Endothelial cell of hepatic sinusoid (primary cell): ENCODE data around the gene NPC2.
"Not testable (repeated sequence)": the region's sequence is repeated elsewhere in the genome, so short reads cannot be mapped to it uniquely, and the experiment has no call there.

Experiments used
- in situ Hi-C: cut with HindIII; loops from 2 replicates; pipeline ENCODE4 v1.10.0; 2017; ENCODE audit warnings: low sequenced_read_pairs

Gene NPC2

GRCh38 chr14:74492776-74493342 lies at the start of gene NPC2:
TSS of gene NPC2 (minus strand) at chr14:74493305. CDS start at chr14:74493274, 31 bp downstream.
- in situ Hi-C loops, result no loop called here

DNA sequence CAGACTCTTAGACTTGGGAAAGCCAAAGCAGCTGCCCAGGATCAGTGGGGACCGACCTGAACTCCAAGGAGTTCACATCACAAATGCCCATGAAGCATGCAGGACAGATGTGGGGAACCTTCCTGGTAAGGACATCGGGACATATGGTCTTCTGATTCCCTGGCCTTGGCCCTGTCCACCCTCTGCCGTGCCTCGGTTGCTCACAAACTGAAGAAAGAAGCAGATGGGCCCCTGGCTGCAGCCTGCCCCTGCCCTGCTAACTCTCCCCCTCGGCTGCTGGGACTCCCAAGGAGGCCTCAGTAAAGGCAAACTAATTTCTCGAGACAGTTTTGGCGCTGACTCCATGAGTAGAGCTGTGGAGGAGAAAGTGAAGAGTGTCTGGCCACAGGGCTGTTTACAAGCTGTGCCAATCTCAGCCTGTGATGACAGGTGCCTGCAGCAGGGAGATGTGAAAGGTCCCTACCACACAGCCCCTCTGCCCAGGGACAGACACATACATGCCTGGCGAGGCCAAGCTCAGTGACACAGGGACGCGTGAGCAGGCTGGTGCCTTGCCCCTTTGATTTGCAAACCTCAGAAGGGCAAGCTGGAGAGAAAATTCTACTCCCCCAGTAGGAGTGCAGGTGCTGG lies 49.1 kb upstream of the NPC2 start:
- in situ Hi-C loops, result no loop called here

- in situ Hi-C loops, result no loop called here
Measured at GRCh38 chr14:74541225-74541624, 48.1 kb upstream of the NPC2 start.

- in situ Hi-C loops, result no loop called here
Measured at GRCh38 chr14:74539503-74539902, 46.4 kb upstream of the NPC2 start.

GRCh38 chr14:74538411-74539391 lies 45.6 kb upstream of the NPC2 start:
- in situ Hi-C loops, result no loop called here

GRCh38 chr14:74536336-74536735 lies 43.2 kb upstream of the NPC2 start:
- in situ Hi-C loops, result not testable (repeated sequence)

- in situ Hi-C loops, result no loop called here
Measured at GRCh38 chr14:74535756-74536325, 42.7 kb upstream of the NPC2 start.

- in situ Hi-C loops, result no loop called here
Measured at GRCh38 chr14:74533576-74533975, 40.5 kb upstream of the NPC2 start.

DNA sequence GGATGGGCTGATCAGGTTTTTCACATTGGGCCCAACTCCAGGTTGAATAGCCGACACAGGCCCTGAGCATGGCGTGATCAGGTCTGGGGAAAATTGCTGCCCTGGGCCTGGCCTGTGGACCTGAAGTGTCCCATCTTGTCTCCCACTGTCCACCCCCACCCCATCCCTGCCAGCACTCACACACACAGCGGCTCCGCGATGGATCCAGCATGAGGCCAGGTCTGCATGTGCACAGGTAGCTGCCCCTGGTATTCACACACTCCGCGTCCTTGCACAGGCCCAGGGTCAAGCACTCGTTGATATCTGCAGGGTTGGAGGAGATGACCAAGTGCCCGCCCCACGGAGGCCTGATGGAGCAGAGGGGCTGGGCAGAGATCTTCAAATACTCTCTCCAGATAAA lies 39.1 kb upstream of the NPC2 start:
- in situ Hi-C loops, result no loop called here

DNA sequence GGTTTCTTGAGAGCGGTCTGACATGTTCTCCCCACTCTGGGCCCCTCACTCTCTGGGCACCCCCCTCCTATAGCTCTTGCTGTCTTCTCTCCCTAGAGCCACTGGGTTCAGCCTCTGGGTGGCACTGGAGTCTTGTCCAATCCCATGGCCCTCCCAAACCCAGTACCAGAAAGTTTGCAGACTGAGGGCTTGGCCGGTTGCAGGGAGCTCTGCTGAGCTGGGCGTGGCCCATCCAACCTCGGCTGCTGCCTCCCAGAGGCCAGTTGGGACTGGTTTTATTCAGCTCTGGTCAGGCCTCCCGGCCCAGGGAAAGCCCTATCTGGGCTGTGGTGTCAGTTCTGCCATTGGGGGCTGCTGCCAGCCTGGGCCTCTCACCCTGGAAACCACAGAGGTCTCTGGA lies 38.4 kb upstream of the NPC2 start:
- in situ Hi-C loops, result no loop called here

DNA sequence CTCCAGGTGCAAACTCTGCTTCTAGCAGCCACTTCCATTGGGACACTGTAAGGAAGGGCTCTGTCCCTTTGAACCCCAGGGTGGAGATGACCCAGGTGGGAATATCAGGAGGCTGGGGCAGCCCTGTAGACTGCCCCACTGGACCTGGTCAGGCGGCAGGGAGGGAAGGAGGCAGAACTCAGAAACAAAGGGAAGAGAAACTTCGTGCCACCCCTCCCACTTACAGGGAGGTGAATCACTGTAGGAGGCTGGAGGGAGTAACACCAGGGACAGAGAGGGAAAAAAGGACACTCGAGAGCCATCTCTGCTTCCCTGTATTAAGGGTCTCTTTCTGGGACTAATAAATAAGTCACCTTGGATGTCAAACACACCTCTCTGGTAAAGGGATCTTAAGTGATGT lies 37.9 kb upstream of the NPC2 start:
- in situ Hi-C loops, result no loop called here

GRCh38 chr14:74528886-74529285 lies 35.8 kb upstream of the NPC2 start:
- in situ Hi-C loops, result no loop called here

DNA sequence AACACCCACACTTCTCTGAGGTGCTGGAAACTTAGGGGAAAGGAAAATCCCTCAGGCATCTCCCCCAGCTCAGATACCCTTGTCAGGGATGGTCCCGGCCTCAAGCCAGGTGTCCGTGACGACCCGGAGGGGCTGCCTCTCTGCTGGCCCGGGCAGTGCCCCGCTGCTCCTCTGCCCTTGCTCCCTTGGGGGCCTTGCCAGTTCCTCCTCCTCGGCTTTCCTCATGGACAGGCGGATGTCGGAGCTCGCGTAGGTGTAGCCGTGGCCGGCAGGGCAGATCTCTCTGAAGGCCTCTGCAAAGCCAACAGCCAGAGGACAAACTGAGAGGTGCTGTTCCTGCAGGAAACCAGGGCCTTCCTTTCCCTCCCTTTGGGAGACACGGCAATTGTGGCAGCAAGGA lies 35.3 kb upstream of the NPC2 start:
- in situ Hi-C loops, result no loop called here

DNA sequence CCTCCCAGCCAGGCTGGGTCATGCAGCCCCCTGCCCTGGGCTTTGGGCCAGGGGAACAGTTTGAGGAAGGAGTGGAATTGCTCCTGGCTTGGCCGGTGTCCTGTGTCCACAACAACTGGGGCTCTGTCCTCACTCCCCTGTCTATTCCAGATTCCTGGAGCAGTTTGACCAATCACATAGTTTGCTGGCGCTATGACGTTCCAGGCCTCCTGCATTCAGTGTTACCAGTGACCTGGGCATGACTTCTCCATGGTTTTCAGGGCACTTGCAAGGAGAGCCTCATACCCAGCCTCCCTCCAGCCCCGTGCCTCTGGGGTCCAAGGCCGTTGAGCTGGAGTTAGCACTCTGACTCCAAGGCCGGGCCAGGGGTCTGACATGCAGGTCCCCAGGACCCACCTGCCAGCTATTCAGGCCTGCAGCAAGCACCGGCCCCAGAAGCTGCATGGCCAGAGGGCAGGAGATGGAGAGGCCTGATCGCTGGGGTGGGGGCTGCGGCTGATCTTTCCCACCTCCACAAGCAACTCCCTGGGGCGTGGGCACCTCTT lies 34.7 kb upstream of the NPC2 start:
- in situ Hi-C loops, result no loop called here

DNA sequence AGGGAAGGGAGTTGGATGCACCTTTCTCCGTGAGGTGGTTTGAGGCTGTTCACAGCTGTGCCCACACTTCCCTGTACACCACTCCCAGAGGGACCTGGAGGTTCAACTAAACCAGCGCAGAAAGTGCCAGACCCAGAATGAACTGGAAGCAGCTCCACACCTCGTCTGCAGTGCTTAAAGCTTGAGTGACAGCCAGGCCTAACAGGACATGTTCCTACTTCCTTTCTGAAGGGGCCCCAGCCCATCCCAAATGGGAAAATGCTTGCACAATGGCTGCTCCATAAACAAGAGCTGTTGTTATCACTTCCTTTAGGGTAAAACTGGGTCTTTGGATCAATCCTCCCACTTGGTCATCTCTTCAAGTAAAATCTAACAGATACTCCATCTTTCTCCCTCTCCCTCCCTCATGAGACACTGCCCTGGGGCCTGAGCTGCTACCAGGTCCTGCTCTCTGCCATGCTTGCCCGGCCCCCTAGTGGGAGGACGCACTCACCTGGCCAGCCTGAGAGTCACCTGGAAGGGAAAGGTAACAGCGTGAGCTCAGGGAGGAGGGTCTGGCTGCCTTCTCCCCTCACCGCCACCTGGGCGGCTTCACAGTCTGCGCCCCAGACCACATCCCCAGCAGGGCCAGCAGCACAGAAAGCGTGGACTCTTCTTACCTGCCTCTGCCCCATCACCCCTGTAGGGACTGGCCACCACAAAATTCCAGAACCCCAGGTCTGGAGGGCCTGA lies 33.9 kb upstream of the NPC2 start:
- in situ Hi-C loops, result no loop called here

DNA sequence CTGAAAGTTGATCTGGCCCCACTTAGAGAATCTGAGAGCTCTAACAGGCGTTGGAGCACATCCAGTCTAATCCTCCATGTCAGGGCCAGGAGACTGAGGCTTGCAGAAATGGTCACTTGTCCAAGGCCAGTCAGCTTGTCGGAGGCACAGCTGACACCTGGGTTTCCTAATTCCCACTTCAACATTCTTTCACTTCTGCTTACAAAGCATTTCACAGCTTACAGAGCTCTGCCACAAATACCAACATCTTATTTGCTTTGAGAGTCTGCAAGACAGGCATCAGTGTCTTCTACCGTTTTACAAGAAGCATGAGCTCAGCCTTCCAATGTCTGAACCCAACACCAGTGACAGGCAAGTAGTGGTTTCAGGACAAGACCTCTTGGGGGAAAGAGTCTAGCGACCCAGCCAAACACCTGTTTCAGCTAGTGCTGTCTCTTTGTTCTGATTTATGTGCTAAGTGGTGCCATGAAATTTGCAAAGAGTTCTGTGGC lies 32.3 kb upstream of the NPC2 start:
- in situ Hi-C loops, result no loop called here

GRCh38 chr14:74524812-74525135 lies 31.7 kb upstream of the NPC2 start:
- in situ Hi-C loops, result no loop called here

DNA sequence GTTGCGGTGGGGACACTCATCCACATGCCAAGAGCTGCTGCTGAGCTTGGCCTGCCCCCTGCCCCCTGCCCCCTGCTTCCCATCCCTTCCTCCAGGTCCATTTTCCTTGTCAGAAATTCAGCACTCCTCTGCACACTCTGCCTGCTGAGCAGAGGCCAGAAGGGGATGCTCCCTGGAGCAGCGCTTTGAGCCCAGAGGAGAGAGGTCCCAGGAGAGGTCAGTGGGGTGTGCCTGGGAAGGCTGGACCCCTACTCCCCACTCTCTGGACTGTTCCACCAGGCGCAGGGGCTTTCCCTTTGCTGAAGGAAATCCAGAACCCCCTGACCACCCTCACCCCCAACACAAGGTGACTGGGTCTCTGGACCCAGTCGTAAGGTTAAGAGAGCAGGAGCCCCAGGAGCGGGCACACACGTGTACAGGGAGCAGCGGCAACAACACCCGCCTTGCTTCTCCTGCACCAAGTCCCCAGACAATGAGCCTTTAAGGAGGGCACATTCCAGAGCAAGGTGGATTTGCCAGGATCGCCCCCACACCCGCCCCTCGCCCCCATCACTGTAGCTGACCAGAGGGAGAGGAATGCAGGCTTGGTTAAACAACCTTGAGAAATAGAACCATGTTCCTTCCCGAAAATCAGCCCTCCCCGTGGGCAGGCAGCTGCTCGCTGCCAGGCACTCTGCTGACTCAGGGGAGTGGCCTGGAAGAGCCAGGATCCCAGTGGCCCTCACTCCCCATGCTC lies 31.1 kb upstream of the NPC2 start:
- in situ Hi-C loops, result no loop called here

GRCh38 chr14:74522740-74523139 lies 29.6 kb upstream of the NPC2 start:
- in situ Hi-C loops, result no loop called here

DNA sequence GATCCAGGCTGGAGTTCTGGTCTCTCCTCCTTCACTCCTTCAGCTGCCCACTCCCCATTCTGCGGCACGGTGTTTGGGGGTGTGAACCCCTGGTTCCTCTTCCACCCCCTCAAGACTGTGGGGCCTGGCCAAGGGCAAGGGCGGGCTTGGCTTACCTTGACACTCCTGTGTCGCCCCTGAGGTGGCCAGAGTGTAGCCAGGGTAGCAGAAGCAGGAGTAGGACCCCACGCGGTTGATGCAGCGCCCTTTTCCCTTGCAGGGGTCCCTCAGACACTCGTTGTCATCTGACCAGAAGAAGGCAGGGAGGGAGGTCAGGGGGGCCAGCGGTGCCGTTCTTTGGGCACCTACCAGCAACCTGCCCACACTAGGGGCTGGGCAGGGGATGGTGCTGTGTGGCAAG lies 28.7 kb upstream of the NPC2 start:
- in situ Hi-C loops, result no loop called here
